Hematopoietic multipotent progenitor cell treated with erythropoietin and hydrocortisone succinate and interleukin-3 and kit ligand, for 8 days (in vitro differentiated cells): Measurements from ENCODE around the gene ZC3HAV1.
"Not testable (repeated sequence)": the region's sequence is repeated elsewhere in the genome, so short reads cannot be mapped to it uniquely, and the experiment has no call there.

Source experiments
- DNase-seq: peaks from one replicate; pipeline ENCODE4 v3.0.0-alpha.2; 2015

Gene ZC3HAV1

DNA sequence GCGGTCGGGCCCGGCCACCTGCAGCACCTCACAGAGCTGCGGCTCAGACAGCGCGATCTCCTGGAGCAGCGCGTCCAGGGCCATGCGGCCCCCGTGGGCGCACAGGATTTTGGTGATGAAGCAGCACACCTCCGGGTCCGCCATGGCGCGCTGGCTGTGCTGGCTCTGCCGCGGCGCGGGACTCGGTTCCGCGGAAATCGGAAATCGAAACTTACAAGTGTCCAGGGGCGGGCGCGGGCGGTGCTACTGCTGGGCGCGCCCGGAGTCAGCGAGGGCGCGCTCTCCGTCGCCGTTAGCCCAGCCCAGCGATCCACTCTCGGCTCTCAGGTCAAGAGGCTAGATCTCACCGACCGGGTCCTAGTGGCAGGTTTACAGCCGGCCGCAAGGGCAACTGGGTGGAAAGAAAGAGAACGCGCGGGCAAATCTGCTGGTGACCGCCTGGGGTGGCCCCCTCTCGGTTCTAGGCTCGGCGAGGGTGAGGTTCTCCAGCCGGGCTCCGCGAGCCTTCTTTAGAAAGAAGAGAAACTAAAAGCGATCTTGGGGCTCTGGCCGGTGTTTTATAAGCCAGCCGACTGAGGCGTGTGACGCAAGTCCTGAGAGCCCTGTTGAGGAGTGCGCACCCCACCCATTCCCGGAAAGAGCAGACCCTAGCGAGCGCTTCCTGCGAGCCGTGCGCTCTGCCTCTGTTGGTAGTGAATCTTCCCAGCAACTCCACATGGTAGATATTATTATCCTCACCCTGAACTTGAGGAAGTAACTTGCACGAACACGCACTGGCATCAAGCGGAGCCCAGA, at the start of gene ZC3HAV1:
Gene ZC3HAV1, minus strand, starts transcription at position 533 of the 795 bp plus-strand sequence. Its CDS starts 389 bp downstream, at position 144.
- DNase-seq = peak; percentile 95

DNA sequence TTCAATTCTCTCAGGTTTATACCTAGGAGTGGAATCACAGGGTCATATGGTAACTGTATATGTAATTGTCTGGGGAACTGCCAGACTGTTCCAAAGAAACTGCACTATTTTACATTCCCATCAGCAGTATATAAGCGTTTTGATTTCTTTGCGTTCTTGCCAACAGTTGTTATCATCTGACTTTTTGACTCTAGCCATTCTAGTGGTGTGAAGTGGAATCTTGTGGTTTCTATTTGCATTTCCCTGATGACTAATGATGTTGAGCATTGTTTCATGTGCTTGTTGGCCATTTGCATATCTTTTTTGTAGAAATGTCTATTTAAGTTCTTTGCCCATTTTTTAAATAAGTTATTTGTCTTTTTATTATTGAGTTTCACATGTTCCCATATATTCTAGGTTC, 44.3 kb upstream of the ZC3HAV1 start:
- peak; percentile 51 for DNase-seq

DNA sequence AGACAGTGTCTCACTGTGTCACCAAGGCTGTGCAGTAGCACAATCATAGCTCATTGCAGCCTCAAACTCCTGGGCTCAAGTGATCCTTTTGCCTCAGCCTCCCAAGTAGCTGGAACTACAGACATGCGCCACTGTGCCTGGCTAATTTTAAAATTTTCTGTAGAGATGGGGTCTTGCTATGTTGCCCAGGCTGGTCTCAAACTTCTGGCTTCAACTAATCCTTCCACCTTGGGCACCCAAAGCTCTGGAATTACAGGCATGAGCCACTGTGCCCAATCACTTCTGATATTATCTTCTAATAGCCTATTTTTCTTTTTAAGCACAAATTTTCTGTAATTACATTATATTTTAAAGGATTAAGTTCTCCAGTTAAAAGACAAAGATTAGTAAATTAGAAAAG, 42.6 kb upstream of the ZC3HAV1 start:
- no peak for DNase-seq

DNA sequence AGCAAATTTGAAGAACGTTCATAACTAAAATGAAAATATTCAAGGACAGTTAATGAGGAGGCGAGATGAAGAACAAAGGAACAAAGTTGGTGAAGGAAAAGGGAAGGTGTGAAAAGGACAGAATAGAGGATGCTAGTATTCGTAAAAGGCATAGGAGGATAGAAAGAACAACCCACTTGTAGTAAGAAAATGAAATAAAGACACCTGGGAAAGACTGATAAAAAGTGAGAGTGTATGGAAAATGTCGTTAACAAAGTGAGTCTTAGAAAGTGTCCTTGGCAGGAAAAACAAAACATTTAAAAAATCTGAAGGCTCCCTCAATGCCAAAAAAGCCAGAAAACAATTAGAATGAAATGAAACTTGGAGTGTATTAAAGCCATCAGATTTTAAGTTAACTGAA, 29.6 kb upstream of the ZC3HAV1 start:
- DNase-seq = no peak

- peak; percentile 90 for DNase-seq
These were observed 24.0 kb upstream of the ZC3HAV1 start for GRCh38 chr7:139133335-139134139.

GRCh38 chr7:139132887-139133286, 23.4 kb upstream of the ZC3HAV1 start:
- no peak for DNase-seq

DNA sequence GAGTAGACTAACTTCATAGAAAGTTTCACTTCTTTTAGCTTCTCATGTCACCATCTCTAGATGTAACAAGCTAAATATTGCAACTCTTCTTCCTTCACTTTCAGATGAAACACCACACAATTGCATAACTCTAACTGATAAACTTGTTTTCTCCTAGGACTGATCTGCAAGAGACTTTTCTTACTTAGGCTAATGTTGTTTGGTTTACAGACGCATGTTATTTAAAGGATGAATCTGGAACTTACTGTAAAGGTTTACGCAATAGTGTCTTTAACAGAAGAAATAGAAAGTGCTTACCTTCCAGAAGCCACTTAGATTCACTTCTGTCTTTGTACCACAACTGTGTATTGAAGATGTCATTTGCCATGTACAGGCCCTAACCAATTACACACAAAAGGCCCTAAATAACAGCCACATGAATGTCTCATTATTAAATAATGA, 22.1 kb upstream of the ZC3HAV1 start:
- no peak for DNase-seq

GRCh38 chr7:139129814-139130213, 20.3 kb upstream of the ZC3HAV1 start:
- DNase-seq = not testable (repeated sequence)

DNA sequence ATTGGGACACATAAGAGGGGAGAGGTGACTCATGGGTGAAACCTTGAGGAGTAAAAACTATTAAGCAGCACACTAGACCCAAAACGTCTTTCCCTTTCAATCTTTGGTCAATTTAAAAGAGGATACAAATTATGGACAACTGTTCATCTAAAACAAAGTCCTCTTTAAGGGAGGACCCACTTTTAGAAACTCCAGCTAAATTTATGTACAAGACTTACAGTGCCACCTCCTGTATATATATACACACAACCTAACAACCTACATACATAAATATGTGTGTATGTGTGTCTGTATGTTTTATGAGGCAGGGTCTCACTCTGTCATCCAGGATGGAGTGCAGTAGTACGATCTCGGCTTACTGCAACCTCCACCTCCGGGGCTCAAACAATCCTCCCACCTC, 18.1 kb upstream of the ZC3HAV1 start:
- peak; percentile 39 for DNase-seq

GRCh38 chr7:139125657-139126056, 16.1 kb upstream of the ZC3HAV1 start:
- DNase-seq = no peak

DNA sequence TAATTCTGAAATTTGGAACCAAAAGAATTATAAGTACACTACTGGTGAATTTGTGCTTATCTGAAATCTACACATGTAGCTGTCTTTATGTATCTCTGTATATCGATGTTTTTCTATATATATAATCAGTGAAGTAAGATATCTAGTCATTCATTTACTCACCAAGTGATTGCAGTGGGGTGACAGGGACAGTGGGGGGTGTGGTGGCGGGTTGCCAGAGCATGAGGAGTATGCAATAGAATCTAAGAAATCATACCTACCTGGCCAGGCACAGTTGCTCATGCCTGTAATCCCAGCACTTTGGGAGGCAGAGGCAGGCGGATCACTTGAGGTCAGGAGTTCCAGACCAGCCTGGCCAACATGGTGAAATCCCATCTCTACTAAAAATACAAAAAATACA, 15.5 kb upstream of the ZC3HAV1 start:
- peak; percentile 35 for DNase-seq

DNA sequence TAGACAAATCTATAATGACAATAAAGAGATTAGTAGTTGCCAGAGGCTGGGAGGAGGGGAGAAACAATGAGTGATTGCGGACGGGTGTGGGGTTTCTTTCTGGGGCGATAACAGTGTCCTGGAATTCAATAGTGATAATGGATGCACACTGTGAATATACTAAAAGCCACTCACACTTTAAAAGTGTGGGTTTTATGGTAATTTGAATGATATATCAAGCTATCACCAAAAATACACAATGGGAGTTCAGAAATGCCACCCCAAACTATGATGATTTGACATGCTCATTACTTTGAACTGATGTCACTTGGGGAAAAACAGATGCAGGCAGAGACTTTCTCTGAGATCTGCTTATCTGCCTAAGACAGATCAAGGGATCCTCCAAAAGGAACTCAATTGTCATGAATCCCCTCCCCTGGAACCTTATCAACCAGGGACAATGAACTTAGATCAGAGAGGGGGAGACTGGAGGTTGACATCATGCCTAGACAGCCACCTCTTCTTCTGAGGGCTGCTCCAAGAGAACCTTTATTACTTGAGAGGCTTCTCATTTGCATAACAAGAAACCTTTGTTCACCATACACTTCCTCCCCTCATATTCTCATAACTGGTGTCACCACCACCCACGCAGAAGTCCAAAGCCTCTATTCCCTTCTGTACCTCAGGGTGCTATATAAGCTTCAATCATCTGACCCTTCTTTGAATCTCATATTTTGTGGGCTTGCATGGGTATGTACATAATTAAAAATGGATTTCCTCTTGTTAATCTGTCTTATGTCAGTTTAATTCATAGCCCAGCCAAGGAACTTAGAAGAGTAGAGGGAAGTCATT, 14.8 kb upstream of the ZC3HAV1 start:
- peak; percentile 99 for DNase-seq

GRCh38 chr7:139119486-139119849, 9.9 kb upstream of the ZC3HAV1 start:
- no peak for DNase-seq

DNA sequence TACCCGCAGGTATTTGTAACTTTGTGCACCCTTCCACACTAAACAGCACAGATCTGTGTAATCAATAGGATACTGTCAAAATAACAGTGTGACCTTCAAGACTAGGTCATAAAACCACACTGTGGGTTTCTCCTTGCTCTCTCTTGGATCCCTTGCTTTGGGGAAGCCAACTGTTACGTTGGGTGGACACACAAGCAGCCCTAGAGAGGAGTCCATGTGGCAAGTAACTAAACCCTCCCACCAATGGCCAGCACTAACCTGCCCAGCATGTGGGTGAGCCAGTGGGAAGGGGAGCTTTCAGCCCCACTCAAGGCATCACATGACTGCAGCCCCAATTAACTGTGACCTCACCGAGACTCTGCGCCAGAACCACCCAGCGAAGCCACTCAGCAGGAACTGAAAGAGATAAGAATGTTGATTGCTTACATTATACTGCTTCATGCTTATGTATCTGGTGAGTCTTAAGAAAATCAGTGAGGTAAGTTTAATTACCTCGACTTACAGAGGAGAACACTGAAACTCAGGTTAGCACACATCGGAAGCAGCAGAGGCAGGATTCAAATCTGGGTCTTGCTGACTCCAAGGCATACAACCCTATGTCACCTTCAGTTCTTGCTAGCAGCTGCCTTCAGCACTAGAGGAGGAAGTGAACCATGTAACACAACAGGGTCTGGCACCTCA, 9.4 kb upstream of the ZC3HAV1 start:
- peak; percentile 72 for DNase-seq

GRCh38 chr7:139118234-139118804, 8.8 kb upstream of the ZC3HAV1 start:
- DNase-seq = peak; percentile 46

GRCh38 chr7:139117599-139118233, 8.2 kb upstream of the ZC3HAV1 start:
- DNase-seq = no peak

GRCh38 chr7:139116999-139117398, 7.5 kb upstream of the ZC3HAV1 start:
- no peak for DNase-seq

DNA sequence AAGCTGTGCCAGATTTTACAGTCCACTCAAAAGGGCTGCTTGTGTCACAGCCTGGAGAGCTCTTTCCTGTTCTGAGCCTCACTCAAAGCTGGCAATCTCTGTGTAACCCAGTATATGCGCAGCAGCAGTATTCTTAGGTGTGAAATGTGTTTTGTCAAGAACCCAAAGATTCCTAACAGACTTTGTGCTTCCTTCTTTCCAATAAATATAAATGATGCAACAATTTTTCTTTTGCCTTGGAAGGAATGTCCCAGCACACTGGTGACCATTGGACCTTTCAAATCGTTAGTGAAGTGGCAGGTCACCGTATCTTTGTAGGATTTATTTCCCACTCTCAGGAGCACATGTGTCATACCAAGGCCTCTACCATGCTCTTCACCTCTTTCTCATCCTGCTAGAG, 5.6 kb upstream of the ZC3HAV1 start:
- DNase-seq = no peak

GRCh38 chr7:139114585-139114984, 5.1 kb upstream of the ZC3HAV1 start:
- DNase-seq = no peak

GRCh38 chr7:139114018-139114417, 4.5 kb upstream of the ZC3HAV1 start:
- no peak for DNase-seq

DNA sequence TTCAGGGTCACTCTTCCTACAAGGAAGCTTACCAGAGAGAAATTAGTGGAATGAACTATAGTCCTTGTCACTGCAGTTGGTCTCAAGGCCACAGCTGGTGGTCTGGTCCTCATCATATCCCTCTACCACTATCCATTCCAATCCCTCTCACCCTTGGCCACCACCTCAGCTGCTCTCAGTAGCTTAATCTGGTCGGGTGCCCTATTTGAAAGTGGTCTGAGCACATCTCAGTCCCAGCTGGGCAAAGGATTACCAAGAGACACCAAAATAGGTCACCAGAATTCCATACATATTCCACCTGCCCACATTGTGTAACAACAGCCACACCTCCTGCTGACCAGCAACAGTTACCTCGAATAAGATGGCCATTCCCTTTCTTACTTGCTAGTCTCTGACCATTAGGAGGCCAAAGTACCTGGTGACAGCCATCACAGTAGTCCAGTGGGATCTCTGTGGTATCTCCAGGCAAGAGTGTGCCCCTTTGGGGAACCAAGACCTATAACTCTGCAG, 3.3 kb upstream of the ZC3HAV1 start:
- no peak for DNase-seq

- DNase-seq = no peak
These were observed 2.8 kb upstream of the ZC3HAV1 start for GRCh38 chr7:139112316-139112715.
